ENCODE data around the gene ALDH1L1. TPM values are rescaled to one million over a fixed set of nuclear protein-coding genes. Genes with fewer than 3 reads are reported as not detected.

Gene ALDH1L1
- total RNA-seq, 8 experiments from 2014 or later = 0.27 to 7.8 (median 0.75) TPM

GRCh38 chr3:126207166-126207565 is 26.8 kb upstream of the ALDH1L1 start:
- Histone ChIP-seq H3K27ac (no peak overlapping the region), H3K4me3 (no peak overlapping the region), H3K4me1 (replicated peaks in 1 of 2) (no peaks in the 10 kb centered on the region)
- WGBS, 10 experiments = 75 to 100% (median 90%) methylated on average over 2 to 3 of the region's 5 CpGs; no CpG with 5 or more reads in 4 of the 10 experiments
- in situ Hi-C loops (cut with MboI; ENCODE audit: low pct_unique_long_range_greater_than_20kb in 2 of 9, low sequenced_read_pairs in 9 of 9, unreplicated experiment in 9 of 9) = loop anchor here in 1 of 9 experiments (25.0 kb wide), 1 partner anchor 245 kb away; the partner anchor contains the start of gene ROPN1B
- ATAC-seq (replicated peaks in 6 of 8) = no peak

- no peak for ATAC-seq (replicated peaks in 6 of 8)
Measured at GRCh38 chr3:126205717-126206655, 25.6 kb upstream of the ALDH1L1 start.

GRCh38 chr3:126202680-126203079 is 22.3 kb upstream of the ALDH1L1 start:
- no peak overlapping the region for H3K4me3 ChIP-seq
- ATAC-seq (replicated peaks in 6 of 8) = no peak
- WGBS, 10 experiments = 5 to 80% (median 45%) methylated on average over 1 to 4 of the region's 4 CpGs; no CpG with 5 or more reads in 2 of the 10 experiments
- in situ Hi-C loops (cut with MboI; ENCODE audit: low pct_unique_long_range_greater_than_20kb in 2 of 9, low sequenced_read_pairs in 9 of 9, unreplicated experiment in 9 of 9) = loop anchor here in 1 of 9 experiments (25.0 kb wide), 1 partner anchor 240 kb away; the partner anchor contains the start of gene ROPN1B
- no peak overlapping the region for H3K27ac ChIP-seq
- no peaks in the 10 kb centered on the region for H3K4me1 ChIP-seq (replicated peaks in 1 of 2)

More at GRCh38 chr3:126205717-126206655, 25.6 kb upstream of the ALDH1L1 start:
- no peaks in the 10 kb centered on the region for H3K4me1 ChIP-seq (replicated peaks in 1 of 2)
- H3K4me3 ChIP-seq = no peak overlapping the region
- WGBS, 10 experiments = 17 to 100% (median 67%) methylated on average over 1 to 2 of the region's 3 CpGs; no CpG with 5 or more reads in 4 of the 10 experiments
- no peak overlapping the region for H3K27ac ChIP-seq
- in situ Hi-C loops (cut with MboI; ENCODE audit: low pct_unique_long_range_greater_than_20kb in 2 of 9, low sequenced_read_pairs in 9 of 9, unreplicated experiment in 9 of 9) = loop anchor here in 1 of 9 experiments (25.0 kb wide), 1 partner anchor 244 kb away; the partner anchor contains the start of gene ROPN1B

GRCh38 chr3:126202276-126202675 is 21.9 kb upstream of the ALDH1L1 start:
- no peaks in the 10 kb centered on the region for H3K4me1 ChIP-seq (replicated peaks in 1 of 2)
- H3K4me3 ChIP-seq = no peak overlapping the region
- WGBS, 10 experiments = 25 to 83% (median 50%) methylated on average over 1 to 3 of the region's 3 CpGs
- in situ Hi-C loops (cut with MboI; ENCODE audit: low pct_unique_long_range_greater_than_20kb in 2 of 9, low sequenced_read_pairs in 9 of 9, unreplicated experiment in 9 of 9) = loop anchor here in 1 of 9 experiments (25.0 kb wide), 1 partner anchor 240 kb away; the partner anchor contains the start of gene ROPN1B
- no peak for ATAC-seq (replicated peaks in 6 of 8)
- no peak overlapping the region for H3K27ac ChIP-seq

- WGBS, 10 experiments = 0 to 100% (median 68%) methylated on average over 1 to 3 of the region's 3 CpGs; no CpG with 5 or more reads in 1 of the 10 experiments
- no peaks in the 10 kb centered on the region for H3K4me1 ChIP-seq (replicated peaks in 1 of 2)
- in situ Hi-C loops (cut with MboI; ENCODE audit: low pct_unique_long_range_greater_than_20kb in 2 of 9, low sequenced_read_pairs in 9 of 9, unreplicated experiment in 9 of 9) = loop anchor here in 1 of 9 experiments (25.0 kb wide), 1 partner anchor 239 kb away; the partner anchor contains the start of gene ROPN1B
- H3K4me3 ChIP-seq = no peak overlapping the region
- ATAC-seq (replicated peaks in 6 of 8) = peak in 1 of 8 experiments; percentile 44
- no peak overlapping the region for H3K27ac ChIP-seq
Measured at GRCh38 chr3:126201168-126201567, 20.8 kb upstream of the ALDH1L1 start.

- in situ Hi-C loops (cut with MboI; ENCODE audit: low pct_unique_long_range_greater_than_20kb in 2 of 9, low sequenced_read_pairs in 9 of 9, unreplicated experiment in 9 of 9) = loop anchor here in 1 of 9 experiments (25.0 kb wide), 1 partner anchor 238 kb away; the partner anchor contains the start of gene ROPN1B
- Histone ChIP-seq H3K27ac (no peak overlapping the region), H3K4me3 (no peak overlapping the region), H3K4me1 (replicated peaks in 1 of 2) (no peaks in the 10 kb centered on the region)
- WGBS, 10 experiments = 0 to 100% (median 66%) methylated on average over 1 to 3 of the region's 3 CpGs; no CpG with 5 or more reads in 1 of the 10 experiments
- no peak for ATAC-seq (replicated peaks in 6 of 8)
Measured at GRCh38 chr3:126200534-126200933, 20.1 kb upstream of the ALDH1L1 start.

- Histone ChIP-seq H3K27ac (no peak overlapping the region), H3K4me1 (replicated peaks in 1 of 2) (no peaks in the 10 kb centered on the region), H3K4me3 (no peak overlapping the region)
- ATAC-seq (replicated peaks in 6 of 8) = no peak
- WGBS, 10 experiments = 0 to 100% (median 46%) methylated on average over 1 to 2 of the region's 2 CpGs
- in situ Hi-C loops (cut with MboI; ENCODE audit: low pct_unique_long_range_greater_than_20kb in 2 of 9, low sequenced_read_pairs in 9 of 9, unreplicated experiment in 9 of 9) = no loop called here
Measured at GRCh38 chr3:126199256-126199655, 18.9 kb upstream of the ALDH1L1 start.

- 15 to 100% (median 67%) methylated on average over 1 to 7 of the region's 7 CpGs for WGBS, 10 experiments
- peak; percentile 86 to 99 (median 96) for ATAC-seq (replicated peaks in 6 of 8)
- no peak overlapping the region for H3K27ac ChIP-seq
- H3K4me3 ChIP-seq = no peak overlapping the region
- in situ Hi-C loops (cut with MboI; ENCODE audit: low pct_unique_long_range_greater_than_20kb in 2 of 9, low sequenced_read_pairs in 9 of 9, unreplicated experiment in 9 of 9) = no loop called here
- H3K4me1 ChIP-seq (replicated peaks in 1 of 2) = no peaks in the 10 kb centered on the region
Measured at GRCh38 chr3:126197854-126198584, 17.6 kb upstream of the ALDH1L1 start.

GRCh38 chr3:126197343-126197742 is 17.0 kb upstream of the ALDH1L1 start:
- ATAC-seq (replicated peaks in 6 of 8) = no peak
- H3K27ac ChIP-seq = no peak overlapping the region
- WGBS, 10 experiments = 22 to 100% (median 79%) methylated on average over 1 to 4 of the region's 4 CpGs
- in situ Hi-C loops (cut with MboI; ENCODE audit: low pct_unique_long_range_greater_than_20kb in 2 of 9, low sequenced_read_pairs in 9 of 9, unreplicated experiment in 9 of 9) = no loop called here
- H3K4me3 ChIP-seq = no peak overlapping the region
- H3K4me1 ChIP-seq (replicated peaks in 1 of 2) = no peaks in the 10 kb centered on the region

GRCh38 chr3:126194713-126195305 is 14.4 kb upstream of the ALDH1L1 start:
- 0 to 78% (median 24%) methylated on average over 1 of the region's 1 CpG for WGBS, 10 experiments
- Histone ChIP-seq H3K4me3 (no peak overlapping the region), H3K4me1 (replicated peaks in 1 of 2) (no peaks in the 10 kb centered on the region), H3K27ac (no peak overlapping the region)
- in situ Hi-C loops (cut with MboI; ENCODE audit: low pct_unique_long_range_greater_than_20kb in 2 of 9, low sequenced_read_pairs in 9 of 9, unreplicated experiment in 9 of 9) = no loop called here
- no peak for ATAC-seq (replicated peaks in 6 of 8)

- Histone ChIP-seq H3K27ac (no peak overlapping the region), H3K4me3 (no peak overlapping the region), H3K4me1 (replicated peaks in 1 of 2) (no peaks in the 10 kb centered on the region)
- 16 to 100% (median 86%) methylated on average over 1 to 4 of the region's 4 CpGs; no CpG with 5 or more reads in 2 of the 10 experiments for WGBS, 10 experiments
- in situ Hi-C loops (cut with MboI; ENCODE audit: low pct_unique_long_range_greater_than_20kb in 2 of 9, low sequenced_read_pairs in 9 of 9, unreplicated experiment in 9 of 9) = no loop called here
- ATAC-seq (replicated peaks in 6 of 8) = no peak
Measured at GRCh38 chr3:126191246-126191645, 10.9 kb upstream of the ALDH1L1 start.

GRCh38 chr3:126187920-126188319 is 7.5 kb upstream of the ALDH1L1 start:
- Histone ChIP-seq H3K27ac (no peak overlapping the region), H3K4me1 (replicated peaks in 1 of 2) (no peaks in the 10 kb centered on the region), H3K4me3 (no peak overlapping the region)
- in situ Hi-C loops (cut with MboI; ENCODE audit: low pct_unique_long_range_greater_than_20kb in 2 of 9, low sequenced_read_pairs in 9 of 9, unreplicated experiment in 9 of 9) = no loop called here
- WGBS, 10 experiments = 25 to 93% (median 80%) methylated on average over 1 to 4 of the region's 4 CpGs; no CpG with 5 or more reads in 3 of the 10 experiments
- ATAC-seq (replicated peaks in 6 of 8) = no peak
